Stimulated activated naive CD8-positive, alpha-beta T cell treated with anti-CD3 and anti-CD28 coated beads, Interleukin-15, amount 100 ng/mL, for 72 hours (primary cell): ENCODE measurements around the gene PTPRG.

Experiments
- ATAC-seq: fragments of 150-1000 bp; cut with Tn5 transposase; 2 replicates; pipeline ENCODE4 v1.10.0; 2021; ENCODE audit warnings: mild to moderate bottlenecking, moderate library complexity
- DNase-seq, 2 donors: peaks; one replicate each; pipeline ENCODE4 v3.0.0; 2021 to 2022
- H3K27ac Mint-ChIP-seq, 2 donors: one replicate each; pipeline ENCODE4 v1.8.0; 2022; ENCODE audit warnings: mild to moderate bottlenecking in 2 of 2, mixed read lengths in 2 of 2, moderate library complexity in 2 of 2
- H3K27me3 Mint-ChIP-seq: one replicate; pipeline ENCODE4 v1.8.0; 2022; ENCODE audit warnings: mixed read lengths
- H3K4me1 Mint-ChIP-seq: one replicate; pipeline ENCODE4 v1.8.0; 2022; ENCODE audit warnings: mild to moderate bottlenecking, mixed read lengths
- H3K4me3 Mint-ChIP-seq, 2 donors: one replicate each; pipeline ENCODE4 v1.8.0; 2022; ENCODE audit warnings: mild to moderate bottlenecking in 2 of 2, mixed read lengths in 2 of 2, moderate library complexity in 1 of 2
- H3K9me3 Mint-ChIP-seq, 2 donors: one replicate each; pipeline ENCODE4 v1.8.0; 2022; ENCODE audit warnings: mixed read lengths in 2 of 2

The PTPRG gene

DNA sequence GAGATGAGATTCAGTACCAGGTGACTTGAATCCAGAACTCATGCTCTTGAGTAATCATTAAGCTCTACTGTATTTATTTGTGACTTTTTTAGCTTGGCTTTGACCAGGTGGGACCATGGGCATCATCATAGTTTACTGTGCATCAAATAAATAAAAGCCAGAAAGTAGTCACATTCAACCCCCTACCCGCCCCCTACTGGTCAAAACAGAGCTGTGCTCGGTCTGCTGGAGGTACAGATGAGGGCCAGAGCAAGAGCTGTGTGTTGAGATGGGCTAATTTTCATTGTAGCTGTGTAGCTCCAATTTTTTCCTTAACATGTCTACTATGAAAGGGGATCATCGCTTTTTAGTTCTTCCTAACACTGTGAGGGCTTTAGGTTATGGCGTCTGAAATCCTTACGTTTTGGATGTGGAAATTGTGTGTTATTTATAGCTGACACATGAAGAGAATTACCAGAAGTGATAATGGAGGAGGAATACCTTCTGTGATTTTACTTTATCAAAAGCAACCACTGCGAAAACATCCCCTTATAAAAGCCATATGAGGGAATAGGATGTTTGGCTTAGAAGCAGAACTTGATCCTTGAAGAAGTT lies 375.1 kb downstream of the PTPRG start:
- H3K27ac Mint-ChIP-seq = no peak overlapping the region
- no peaks in the 10 kb centered on the region for H3K9me3 Mint-ChIP-seq
- DNase-seq (peak; percentile 7 to 29), ATAC-seq (peak; percentile 63)
- no peaks in the 10 kb centered on the region for H3K4me1 Mint-ChIP-seq
- no peak overlapping the region for H3K4me3 Mint-ChIP-seq
- H3K27me3 Mint-ChIP-seq = peaks cover 8% of the 10 kb centered on the region

DNA sequence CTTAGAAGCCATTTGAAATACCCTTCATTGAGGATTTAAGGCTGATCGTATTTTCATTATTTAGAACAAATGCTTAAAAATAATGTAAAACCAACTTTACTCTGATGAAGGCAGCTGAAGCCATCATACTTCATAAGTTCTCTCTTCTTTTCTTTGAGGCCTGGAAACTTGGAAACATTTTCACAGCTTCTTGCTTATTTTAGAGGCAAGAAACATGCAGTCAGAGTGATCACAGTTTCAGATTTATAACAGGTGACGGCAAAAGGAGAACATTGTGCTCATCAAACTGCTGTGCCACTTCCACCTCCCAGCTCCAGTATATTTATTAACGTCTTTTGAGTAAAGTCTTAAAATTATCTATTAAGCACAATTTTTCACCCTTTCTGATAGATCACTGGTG lies 376.1 kb downstream of the PTPRG start:
- Mint-ChIP-seq H3K27ac (no peak overlapping the region), H3K9me3 (no peaks in the 10 kb centered on the region), H3K27me3 (peaks cover 8% of the 10 kb centered on the region), H3K4me3 (no peak overlapping the region), H3K4me1 (no peaks in the 10 kb centered on the region)
- ATAC-seq = no peak
- DNase-seq = no peak

DNA sequence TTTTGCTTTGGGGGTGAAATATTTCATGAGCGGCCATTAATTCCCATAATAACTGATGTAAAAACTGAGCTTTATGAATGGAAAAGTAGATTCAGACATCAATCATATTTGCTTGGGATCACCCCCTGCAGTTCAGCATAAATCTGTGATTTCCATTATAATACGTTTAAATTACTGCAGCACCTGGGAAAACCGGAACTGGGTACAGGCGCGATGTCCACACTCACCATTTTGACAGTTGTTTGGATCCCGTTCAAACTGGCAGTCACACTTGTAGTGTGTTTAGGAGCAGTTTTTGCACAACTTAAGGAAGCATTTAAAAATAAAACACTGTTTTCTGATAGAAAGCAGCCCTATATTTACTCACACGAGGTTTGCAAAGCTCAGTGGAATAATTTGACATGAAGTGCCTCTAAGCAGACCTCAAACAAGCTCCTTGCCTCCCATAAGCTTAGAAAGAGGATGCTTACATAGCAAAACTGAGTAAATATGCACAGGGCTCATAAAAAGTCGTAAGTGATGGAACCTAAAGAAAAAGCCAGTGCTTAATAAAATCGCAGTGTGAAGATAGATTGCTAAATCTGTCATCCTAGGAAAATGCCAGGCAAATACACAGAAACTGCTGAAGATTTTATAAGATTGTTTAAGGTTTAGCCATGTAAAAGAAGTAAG lies 377.6 kb downstream of the PTPRG start:
- Mint-ChIP-seq H3K4me1 (no peaks in the 10 kb centered on the region), H3K27ac (no peak overlapping the region), H3K9me3 (no peaks in the 10 kb centered on the region), H3K4me3 (no peak overlapping the region), H3K27me3 (peaks cover 8% of the 10 kb centered on the region)
- no peak for ATAC-seq
- DNase-seq = no peak

DNA sequence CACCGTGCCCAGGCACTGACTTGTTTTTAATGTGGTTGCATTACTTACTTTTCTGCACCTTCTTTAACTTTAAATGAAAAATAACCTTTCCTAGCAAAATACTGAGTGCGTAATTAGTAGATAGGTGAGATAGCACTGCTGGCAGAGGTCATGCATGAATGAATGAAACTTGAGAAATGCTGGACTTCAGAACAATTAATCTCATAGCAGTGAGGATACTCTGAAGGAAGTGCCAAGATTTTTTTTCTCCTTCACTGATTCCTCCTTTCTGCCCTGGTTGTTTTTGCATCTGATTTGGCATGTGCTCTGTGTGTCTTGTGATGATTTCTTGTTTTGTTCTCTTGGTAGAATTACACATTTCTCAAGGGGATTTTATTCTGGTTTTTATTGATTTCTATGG lies 378.9 kb downstream of the PTPRG start:
- no peak for ATAC-seq
- Mint-ChIP-seq H3K9me3 (no peaks in the 10 kb centered on the region), H3K4me3 (no peak overlapping the region), H3K27ac (no peak overlapping the region), H3K27me3 (peaks cover under 1% of the 10 kb centered on the region), H3K4me1 (no peaks in the 10 kb centered on the region)
- DNase-seq = no peak

DNA sequence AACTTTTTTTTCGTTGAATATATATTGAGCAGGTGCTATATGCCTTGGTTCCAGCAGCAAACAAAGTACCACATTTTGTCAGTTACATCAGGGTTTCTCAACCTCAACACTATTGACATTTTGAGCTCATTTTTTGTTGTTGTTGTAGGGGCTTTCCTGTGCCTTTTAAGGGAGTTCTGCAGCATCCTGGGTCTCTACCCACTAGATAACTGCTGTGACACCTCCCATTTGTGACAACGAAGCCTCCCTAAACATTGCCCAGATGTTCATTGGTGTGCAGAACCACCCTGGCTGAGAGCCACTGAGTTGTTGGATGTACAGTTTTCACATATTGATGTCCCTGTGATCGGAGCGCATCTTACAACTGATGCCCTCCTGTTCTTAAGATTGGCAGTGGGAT lies 382.6 kb downstream of the PTPRG start:
- H3K4me1 Mint-ChIP-seq = no peaks in the 10 kb centered on the region
- no peaks in the 10 kb centered on the region for H3K27me3 Mint-ChIP-seq
- no peak overlapping the region for H3K27ac Mint-ChIP-seq
- no peak for DNase-seq
- ATAC-seq = no peak
- H3K9me3 Mint-ChIP-seq = no peaks in the 10 kb centered on the region
- no peak overlapping the region for H3K4me3 Mint-ChIP-seq

DNA sequence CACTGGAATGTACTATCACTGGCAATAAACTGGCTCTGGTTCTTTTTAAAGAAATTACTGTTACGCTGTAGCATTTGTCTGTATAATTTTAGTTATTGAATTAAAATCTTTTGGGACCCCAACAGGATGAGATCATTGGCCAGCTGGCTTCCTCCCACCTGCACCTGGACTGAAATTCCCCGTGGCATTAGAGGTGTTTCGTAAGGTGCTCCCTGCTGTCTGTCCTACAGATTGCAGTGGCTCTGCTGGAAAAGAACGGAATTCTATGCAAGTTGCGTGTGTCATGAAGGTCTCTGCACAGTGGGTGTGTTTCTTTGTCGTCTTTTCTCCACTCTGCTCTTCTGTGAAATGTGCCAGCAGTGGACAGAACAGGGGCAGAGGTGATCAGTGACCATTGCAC lies 383.4 kb downstream of the PTPRG start:
- H3K27ac Mint-ChIP-seq = no peak overlapping the region
- no peaks in the 10 kb centered on the region for H3K9me3 Mint-ChIP-seq
- no peaks in the 10 kb centered on the region for H3K4me1 Mint-ChIP-seq
- H3K4me3 Mint-ChIP-seq = no peak overlapping the region
- ATAC-seq (no peak), DNase-seq (no peak)
- no peaks in the 10 kb centered on the region for H3K27me3 Mint-ChIP-seq

DNA sequence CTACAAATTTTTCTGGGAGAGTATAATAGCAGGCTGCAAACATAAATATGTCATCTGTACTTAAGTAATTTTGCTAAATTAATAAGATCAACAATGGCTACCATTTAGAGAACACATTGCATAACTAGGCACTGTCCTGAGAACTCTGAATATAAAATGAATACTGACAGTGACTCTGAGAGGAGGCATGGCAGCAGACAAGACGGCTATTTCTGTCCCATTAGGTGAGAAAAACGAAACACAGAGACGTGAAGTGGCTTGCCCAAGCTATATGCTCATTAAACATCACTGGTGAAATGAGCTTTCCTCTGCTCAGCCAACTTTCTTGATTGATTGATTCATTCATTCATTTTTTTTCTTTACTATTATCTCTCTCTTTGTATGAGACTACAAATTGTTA lies 384.3 kb downstream of the PTPRG start:
- Mint-ChIP-seq H3K4me3 (no peak overlapping the region), H3K9me3 (no peaks in the 10 kb centered on the region), H3K27ac (no peak overlapping the region), H3K27me3 (no peaks in the 10 kb centered on the region), H3K4me1 (no peaks in the 10 kb centered on the region)
- DNase-seq = no peak
- ATAC-seq = no peak

DNA sequence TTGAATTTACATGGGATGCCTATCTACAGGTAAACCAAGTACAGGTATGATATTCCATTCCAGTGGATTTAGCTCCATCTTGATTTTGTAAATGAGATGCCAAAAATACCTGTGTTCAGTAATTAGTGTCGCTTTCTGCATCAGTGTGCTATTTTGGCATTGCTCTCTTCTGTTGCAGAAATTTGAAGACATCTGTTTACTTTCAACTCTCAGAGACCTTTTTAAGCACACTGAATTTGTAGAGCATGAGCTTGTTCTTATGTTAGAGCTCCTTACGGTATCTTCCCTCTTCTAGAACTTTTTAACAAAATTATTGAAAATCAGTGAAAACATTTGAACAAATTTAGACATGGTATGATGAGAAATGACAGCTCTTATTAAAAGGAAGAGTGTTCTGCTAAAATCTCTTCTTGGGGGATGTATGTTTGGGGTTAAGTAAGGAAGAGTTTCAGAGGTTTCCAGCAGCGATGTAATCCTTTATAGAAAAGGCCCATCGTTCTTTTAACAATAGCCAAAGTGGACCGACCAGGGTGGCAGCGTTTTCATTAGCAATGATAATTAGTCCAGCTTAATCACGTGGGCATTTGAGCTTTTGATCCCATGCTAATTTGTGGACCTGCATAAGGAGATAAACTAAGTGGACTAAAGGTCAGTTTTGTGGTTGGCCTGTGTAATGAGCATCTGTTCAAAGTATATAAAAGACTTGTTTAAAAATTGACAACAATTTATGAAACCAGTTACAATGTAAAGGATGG lies 385.4 kb downstream of the PTPRG start:
- ATAC-seq = no peak
- Mint-ChIP-seq H3K4me1 (no peaks in the 10 kb centered on the region), H3K27me3 (no peaks in the 10 kb centered on the region), H3K9me3 (no peaks in the 10 kb centered on the region), H3K4me3 (no peak overlapping the region), H3K27ac (no peak overlapping the region)
- DNase-seq = no peak

DNA sequence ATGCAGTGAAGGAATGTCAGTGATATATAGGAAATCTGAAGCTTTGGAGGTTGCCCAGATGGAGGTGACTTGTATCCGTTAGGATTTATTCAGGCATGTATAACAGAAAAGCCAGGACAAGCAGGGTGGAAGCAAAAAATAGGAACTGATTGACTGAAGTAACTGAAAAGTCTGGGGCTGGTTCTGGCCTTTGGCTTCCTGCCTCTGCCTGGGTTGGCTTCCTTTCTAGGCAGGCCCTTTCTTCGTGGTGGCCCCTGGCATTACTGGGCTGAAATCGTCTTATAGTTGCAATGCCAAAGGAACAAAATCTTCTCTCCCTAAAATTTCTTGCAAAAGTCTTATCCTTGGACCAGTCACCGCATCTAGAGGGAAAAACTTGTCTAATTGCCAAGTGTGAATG lies 386.1 kb downstream of the PTPRG start:
- H3K4me3 Mint-ChIP-seq = no peak overlapping the region
- no peaks in the 10 kb centered on the region for H3K27me3 Mint-ChIP-seq
- no peaks in the 10 kb centered on the region for H3K9me3 Mint-ChIP-seq
- DNase-seq (no peak), ATAC-seq (no peak)
- H3K4me1 Mint-ChIP-seq = no peaks in the 10 kb centered on the region
- H3K27ac Mint-ChIP-seq = peak overlapping the region in 1 of 2 donors; percentile 39

DNA sequence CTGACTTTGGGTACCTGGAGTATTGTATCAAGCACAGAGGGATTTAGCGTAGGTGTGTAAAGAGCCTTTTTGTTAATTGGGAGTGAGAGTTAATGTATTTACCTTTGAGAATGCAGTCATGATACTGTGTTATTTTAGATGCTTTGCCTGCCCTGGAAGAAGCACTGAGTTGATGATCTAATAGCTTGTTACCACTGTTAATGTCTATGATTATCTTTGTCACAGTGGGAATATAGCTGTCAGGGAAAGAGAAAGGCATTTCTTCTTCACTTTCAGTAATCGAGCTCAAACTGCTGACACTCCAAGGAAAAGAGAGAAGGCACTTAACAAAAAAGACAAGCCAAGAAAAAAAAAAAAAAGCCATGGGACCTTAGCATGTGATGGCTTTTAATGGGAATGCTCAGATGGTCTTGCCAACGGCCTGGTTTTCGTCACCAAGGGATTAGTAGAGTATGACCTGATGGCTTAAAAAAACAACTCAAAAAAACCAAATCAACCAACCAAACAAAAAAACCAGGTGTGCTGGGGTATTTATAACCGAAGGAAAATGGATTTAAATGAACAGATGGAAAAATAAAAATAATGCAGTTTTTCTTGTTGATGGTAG lies 387.4 kb downstream of the PTPRG start:
- no peaks in the 10 kb centered on the region for H3K4me1 Mint-ChIP-seq
- H3K27me3 Mint-ChIP-seq = no peaks in the 10 kb centered on the region
- no peak overlapping the region for H3K4me3 Mint-ChIP-seq
- ATAC-seq (no peak), DNase-seq (no peak)
- no peak overlapping the region for H3K27ac Mint-ChIP-seq
- H3K9me3 Mint-ChIP-seq = no peaks in the 10 kb centered on the region

DNA sequence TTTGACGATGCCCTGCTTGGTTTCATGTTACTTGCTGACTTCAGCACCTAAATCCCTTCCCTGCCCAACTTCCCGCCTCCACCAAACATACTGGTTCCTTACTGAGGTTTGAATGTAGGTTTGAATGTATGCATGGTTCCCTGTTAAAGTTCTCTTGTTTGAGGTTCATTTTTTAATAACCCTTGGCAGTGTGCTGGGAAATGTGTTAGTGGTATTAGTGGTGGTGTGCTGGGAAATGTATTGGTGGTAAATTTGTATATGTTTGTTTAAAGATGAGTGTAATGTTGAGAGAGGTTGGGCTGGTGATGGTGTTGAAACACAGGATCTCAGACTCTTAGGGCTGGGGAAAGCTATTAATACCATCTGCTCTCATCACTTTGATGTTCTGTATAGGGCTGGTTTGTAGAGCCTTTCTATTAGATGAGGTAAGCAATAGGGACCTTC lies 392.7 kb downstream of the PTPRG start:
- ATAC-seq (no peak), DNase-seq (no peak)
- Mint-ChIP-seq H3K4me3 (no peak overlapping the region), H3K27ac (no peak overlapping the region), H3K4me1 (no peaks in the 10 kb centered on the region), H3K9me3 (no peaks in the 10 kb centered on the region), H3K27me3 (peaks cover 14% of the 10 kb centered on the region)

DNA sequence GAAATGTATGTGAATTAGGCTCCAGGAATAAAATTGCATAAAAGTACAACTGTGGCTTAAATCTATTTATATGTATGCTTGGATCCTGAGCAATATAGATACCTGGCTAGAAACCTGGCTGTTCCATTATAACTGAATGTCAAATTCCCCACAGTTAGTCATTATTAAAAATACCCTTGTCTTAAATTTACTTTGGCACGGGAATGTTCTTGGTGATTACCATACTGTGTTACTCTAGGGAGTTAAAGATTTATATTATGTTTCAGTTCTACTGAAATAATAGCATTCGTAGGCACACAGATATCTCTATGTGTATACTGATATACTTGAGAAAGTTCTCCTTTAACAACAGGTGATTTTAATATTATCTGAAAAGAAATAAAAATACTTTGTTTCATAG lies 394.1 kb downstream of the PTPRG start:
- DNase-seq (no peak), ATAC-seq (no peak)
- Mint-ChIP-seq H3K27ac (no peak overlapping the region), H3K27me3 (peaks cover 24% of the 10 kb centered on the region), H3K9me3 (no peaks in the 10 kb centered on the region), H3K4me3 (no peak overlapping the region), H3K4me1 (no peaks in the 10 kb centered on the region)

DNA sequence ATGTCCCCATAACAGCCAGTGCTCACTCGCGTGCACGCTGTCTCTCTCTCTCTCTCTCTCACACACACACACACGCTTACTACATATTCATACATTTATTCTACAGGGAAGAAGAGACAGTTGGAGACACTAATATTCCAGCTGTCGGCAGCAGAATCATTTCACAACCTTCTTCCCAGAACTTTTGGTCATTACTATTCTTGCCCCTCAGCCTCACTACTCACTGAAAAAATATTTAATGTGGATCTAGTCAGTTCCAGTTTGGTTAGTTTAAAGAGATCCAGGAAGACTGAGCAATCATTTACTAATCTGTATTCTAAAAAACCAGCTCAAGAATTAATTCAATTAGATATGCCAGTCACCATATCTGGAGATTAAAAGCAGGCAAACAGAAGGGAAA lies 394.9 kb downstream of the PTPRG start:
- H3K4me3 Mint-ChIP-seq = no peak overlapping the region

DNA sequence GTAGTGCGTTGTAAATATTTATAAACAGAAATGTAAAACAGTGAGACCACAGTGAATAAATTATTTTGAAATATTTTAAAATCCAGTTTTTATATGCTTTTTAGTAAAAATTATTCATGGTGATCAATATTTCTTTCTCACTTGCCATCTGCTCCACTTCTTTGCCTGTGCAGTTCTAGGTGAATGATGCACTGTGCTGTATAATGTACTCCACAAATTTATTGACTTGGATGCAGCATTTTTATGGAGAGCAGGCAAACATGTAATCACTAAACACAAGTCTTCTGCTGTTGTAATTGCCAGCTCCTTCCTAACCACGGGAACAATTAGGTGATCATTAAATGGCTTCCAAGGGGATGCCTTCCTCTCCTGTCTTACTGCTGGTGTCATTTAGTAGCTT lies 395.9 kb downstream of the PTPRG start:
- ATAC-seq (no peak), DNase-seq (no peak)
- no peak overlapping the region for H3K4me3 Mint-ChIP-seq
- H3K4me1 Mint-ChIP-seq = no peaks in the 10 kb centered on the region
- H3K27me3 Mint-ChIP-seq = peaks cover 31% of the 10 kb centered on the region
- H3K27ac Mint-ChIP-seq = no peak overlapping the region
- H3K9me3 Mint-ChIP-seq = no peaks in the 10 kb centered on the region

More for the DNA sequence above, 394.9 kb downstream of the PTPRG start:
- H3K27me3 Mint-ChIP-seq = peaks cover 24% of the 10 kb centered on the region
- no peak overlapping the region for H3K27ac Mint-ChIP-seq
- H3K4me1 Mint-ChIP-seq = no peaks in the 10 kb centered on the region
- DNase-seq (no peak), ATAC-seq (no peak)
- no peaks in the 10 kb centered on the region for H3K9me3 Mint-ChIP-seq

DNA sequence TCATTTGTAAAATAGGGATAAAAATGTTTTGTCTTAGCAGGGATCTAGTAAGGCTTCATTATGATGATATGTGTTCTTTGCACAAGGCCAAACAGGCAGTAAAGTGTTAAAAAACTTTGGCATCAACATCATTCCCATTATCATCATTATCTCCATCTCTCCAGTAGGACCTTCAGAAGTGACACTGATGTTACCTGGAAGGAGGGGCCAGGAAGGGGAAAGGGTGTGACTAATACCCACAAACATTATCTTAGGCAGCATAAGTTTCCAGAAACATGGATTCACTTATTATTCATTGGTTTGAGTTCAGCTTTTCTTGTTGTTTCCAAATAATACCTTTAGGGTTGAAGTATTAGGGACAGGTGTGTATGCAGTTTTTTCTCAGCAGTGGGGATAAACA lies 399.6 kb downstream of the PTPRG start:
- Mint-ChIP-seq H3K9me3 (no peaks in the 10 kb centered on the region), H3K4me1 (no peaks in the 10 kb centered on the region), H3K4me3 (no peak overlapping the region), H3K27me3 (peaks cover 31% of the 10 kb centered on the region), H3K27ac (no peak overlapping the region)
- no peak for DNase-seq
- no peak for ATAC-seq

DNA sequence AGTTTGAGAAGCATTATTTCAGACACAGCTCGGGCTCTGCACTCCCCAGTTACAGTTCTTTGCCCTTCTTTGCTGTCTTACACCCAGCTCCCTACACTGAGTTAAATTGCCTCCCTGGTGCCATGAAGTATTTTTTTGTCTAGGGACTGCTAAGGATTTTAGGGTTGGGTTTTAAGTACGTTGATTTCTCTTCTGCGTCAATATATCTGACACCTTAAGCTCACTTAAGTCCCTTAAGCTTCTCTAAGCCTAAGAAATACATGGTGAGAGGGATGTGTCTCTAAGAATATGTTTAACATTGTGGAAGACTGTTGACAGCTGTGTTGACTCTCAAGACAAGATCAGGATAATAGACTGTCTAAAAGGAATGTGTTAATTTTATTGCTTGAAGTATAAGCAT lies 400.5 kb downstream of the PTPRG start:
- no peak for DNase-seq
- Mint-ChIP-seq H3K27me3 (peaks cover 25% of the 10 kb centered on the region), H3K9me3 (no peaks in the 10 kb centered on the region), H3K4me1 (no peaks in the 10 kb centered on the region), H3K4me3 (no peak overlapping the region), H3K27ac (no peak overlapping the region)
- no peak for ATAC-seq
